Dermis blood vessel endothelial cell (primary cell): ENCODE results near the gene GGA1. TPM values are rescaled to one million over a fixed set of nuclear protein-coding genes. Genes with fewer than 3 reads are reported as not detected.

Experiments
- DNase-seq: peaks from one replicate; pipeline ENCODE4 v3.0.0; 2010
- total RNA-seq: library from RNA; depleted of rRNA; stranded (reverse); fragments of >200 nt; gene quantifications from 2 replicates; pipeline ENCODE4 v1.2.3, GENCODE V29; 2014

Gene GGA1
- total RNA-seq, 1 donor from 2014 or later: 55.3 TPM

DNA sequence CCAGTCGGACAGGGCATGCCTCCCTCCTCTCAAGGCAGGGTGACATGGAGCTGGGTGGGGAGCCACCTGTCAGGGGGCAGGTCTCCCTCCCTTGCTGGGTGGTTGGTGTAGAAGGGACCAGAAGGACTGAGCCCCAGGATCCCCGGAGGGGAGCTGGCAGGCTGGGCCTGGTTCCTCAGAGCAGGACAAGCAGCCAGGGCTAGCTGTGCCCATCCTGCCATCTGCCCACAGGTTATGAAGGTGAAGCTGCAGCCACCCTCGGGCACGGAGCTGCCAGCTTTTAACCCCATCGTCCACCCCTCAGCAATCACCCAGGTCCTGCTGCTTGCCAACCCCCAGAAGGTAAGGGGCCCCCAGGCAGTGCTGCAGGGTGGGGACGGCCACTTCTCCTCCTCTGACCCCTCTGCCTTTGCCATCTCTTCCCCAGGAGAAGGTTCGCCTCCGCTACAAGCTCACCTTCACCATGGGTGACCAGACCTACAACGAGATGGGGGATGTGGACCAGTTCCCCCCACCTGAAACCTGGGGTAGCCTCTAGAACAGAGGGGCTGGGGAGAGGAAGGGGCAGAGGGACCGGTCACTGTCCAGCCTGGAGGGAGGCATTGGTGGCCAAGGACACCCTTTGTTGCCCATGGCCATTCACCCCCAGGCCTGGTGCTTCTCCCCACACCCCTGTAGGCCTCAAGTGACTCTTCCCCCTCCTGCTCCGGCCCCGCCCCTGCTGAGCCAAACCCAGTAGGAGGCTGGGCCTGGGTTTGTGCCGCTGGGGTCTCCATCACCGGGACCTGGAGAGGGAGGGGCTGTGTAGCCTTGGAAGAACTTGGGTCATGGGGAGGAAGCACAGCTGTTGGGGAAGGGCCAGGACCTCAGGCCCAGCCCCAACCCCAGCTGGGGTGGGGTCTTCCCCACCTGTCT lies 23.8 kb downstream of the GGA1 start:
- no peak for DNase-seq

DNA sequence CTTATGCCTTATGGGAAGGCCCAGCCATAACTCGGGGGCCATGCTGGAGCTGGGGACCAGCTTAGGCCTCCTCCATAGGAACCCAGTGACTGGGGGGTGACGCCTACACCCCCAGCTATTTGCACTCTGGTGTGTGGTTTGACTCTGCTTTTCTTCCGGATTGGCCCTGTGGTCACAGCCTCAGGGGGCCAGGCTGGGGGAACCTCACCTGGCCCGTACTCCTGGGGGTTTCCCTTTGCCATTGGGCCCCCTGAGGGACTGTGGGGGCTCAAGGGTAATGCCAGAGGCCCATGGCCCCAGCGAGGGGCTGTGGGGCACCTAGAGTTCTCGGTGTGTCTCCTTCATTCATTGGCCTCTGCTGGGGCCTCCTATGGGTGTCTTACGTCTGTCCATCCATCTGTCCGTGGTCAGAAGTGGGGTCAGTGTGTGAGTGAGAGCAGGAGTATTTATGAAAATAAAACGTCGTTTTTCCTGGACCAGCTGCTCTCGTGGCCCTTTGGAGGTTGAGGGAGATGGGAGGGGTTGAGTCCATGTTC lies 24.5 kb downstream of the GGA1 start:
- no peak for DNase-seq

DNA sequence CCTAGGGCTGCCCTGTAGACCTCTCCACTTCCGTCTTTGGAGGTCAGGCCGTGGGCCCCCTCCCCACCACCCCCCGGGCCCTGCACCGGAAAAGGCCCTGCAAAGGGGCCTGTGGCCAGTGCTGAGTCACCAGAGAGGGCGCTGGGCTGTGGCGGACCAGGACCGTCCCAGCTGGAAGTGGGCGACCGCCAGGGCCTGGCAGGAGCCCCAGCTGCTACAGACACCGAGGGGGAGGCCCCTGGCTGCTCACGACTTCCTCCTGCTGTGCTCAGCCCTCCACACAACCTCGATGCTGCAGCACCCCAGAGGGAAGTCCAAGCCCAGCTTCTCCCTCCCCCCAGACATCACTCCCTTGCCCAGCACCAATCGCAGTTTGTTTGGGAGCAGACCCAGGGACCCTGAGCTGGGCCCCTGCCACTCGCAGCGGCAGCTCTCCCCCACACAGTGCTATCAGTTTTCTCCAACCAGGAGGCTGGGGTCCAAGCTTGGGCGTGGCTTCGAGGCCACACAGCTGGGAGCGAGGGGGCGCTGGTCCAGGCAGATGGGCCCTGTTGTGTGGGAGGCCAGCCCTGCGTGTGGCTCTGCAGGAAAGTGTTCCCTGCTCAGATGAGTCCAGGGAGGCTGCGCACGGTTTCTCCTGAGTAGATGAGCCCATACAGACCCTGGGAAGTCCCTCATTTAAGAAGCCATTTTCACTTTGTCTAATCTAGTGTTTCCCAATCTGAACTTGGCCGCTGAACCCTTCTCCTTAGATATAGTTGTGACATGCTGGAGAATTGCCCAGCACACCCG lies 25.2 kb downstream of the GGA1 start:
- peak; percentile 62 for DNase-seq

DNA sequence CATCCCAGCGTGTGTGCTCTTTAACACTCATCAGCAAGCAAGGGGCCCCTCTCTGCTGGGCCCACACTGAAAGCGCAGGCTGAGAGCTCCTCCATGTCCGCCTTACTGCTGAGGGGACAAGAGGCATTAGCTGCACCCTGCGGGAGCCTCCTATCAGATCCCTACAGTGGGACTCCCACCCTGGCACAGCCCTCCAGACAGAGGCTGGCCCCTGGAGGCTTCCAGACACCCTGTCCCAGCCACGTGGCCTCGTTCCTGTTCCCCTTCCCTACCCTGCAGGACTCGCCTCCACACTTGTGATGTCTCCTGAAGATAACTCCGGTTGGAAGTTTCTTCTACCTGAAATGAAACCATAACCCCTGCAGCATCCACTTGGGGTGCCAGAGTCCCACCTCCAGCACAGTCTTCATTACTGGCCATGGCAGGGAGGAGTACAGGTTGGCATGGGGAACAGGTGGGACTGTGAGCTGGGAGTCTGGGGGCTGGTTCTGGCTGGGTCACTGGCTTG lies 25.8 kb downstream of the GGA1 start:
- DNase-seq: no peak

DNA sequence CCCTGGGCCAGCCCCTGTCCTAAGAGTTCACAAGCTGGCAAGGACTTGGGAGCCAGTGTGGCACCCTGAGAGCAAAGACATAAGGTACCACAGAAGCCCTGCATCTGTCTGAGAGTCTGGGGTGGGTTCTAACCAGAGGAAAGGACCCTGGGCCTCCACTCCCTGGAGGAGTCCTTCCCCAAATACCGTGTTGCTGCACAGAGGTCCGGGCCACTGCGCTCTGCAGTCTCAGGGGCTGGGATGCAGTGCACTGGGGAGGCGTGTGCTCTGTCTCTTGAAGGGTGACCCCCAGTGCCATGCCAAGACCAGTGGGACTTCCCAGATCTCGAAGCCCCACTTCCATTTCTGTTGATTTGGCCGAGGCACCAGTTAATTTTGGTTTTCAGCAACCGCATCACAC lies 26.5 kb downstream of the GGA1 start:
- DNase-seq: no peak

DNA sequence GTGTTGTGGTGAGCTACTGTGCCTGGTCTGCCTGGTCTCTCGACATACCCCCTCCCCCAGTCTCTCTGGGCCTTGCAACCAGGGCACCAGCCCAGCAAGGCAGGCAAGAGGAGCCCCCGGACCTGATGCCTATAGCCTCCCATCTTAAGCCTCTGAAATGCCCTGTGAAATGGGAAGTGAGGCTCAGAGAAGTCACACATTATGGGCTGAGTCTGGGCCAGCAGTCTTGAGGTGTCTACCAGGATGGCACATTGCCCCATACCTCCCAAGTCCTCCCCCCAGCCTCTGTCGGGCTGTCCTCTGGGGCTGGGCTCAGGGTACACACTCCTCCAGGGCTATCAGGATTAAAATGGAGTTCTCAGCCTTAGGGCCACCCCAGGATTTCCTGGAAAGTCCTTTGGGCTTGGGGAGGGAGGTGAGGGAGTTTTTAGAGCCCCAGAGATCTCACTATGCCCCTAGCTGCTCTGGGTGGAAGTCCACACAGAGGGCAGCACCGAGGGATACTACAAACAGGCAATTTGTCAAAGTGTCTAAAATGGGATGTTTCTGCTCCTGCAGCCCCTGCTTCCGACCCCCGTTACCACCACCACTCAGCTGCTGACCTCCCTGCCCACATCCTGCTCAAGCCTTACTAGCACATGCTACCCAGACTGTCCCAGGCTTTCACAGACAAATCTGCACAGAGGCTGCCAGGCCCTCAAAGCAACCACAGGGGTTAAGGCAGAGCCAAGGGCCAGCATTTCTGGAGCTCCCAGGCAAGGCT lies 27.7 kb downstream of the GGA1 start:
- DNase-seq: no peak

DNA sequence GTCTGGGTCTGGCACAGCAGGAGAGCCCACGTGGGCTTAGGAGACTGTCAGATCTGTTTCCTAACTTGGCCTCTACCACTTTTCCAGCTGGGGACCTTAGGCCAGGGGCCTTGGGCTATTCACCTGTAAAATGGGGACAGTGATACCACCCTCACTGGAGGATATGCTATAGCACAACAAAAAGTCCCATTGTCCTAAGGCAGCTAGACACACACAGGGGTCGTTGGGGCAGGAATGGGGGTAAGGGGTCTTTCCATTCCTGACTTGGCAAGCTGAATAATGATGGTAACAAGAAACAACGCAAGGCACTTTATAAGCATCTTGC lies 28.3 kb downstream of the GGA1 start:
- DNase-seq: no peak

DNA sequence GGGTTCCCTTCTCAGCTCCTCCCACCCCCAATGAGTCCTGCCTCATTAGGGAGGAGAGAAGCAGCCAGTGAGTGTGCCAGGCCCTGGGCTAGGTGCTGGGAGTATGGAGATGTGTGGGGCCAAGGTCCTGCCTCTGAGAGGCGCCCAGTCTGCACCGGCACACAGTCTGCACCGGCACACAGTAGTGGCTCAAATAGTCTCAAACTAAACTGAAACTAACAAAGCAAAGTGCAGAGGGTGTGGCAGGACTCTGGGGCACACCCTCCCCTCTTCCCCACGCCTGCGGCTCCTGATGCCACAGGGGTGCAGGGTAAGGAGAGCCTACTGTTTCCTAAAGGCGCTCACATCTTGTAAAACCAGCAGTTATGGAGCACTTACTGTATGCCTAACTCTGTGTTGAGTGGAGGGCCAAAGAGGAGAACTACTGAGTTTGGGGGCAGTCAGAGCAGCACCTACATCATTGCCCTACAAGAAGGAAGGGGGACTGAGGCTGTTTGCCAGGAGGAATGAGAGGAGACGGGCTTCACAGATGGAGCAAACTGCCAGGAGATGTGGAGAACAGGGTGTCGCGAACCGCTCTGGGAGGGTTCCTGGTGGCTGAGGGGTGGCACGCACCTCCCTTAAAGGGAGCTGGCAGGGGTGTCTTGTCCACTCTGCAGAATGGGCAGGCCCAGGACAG lies 29.9 kb downstream of the GGA1 start:
- DNase-seq: no peak

DNA sequence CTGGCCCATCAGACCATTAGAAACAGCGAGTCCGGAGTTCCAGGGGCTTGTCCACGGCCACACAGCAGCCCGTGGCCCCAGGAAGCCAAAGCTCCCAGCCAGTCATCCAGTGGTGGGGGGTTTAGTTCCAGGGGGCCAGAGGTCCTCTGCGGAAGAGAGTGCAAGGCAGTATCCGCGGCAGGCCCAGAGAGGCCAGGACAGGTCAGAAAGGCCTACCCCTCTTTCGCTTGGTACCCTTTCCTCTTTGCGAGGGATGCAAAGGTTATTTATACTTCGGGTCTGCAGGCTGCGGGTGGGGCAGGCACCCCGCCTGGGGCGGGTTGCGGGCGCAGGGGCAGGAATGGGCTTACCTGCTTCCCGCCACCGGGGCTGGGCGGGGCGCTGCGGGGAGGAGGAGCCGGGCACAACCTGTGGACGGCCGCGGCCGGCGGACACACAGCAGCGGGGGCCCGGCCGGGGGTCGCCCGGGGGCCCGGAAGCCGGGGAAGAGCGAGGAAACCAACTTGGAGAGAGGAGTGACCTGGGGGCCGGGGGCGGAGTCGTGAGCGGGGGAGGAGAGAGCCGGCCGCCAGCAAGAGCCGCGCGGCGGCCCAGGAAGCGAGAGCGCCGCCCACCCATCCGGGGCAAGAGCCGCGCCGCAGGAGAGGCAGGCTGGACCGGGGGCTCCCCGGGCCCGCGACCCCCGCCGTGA lies 30.6 kb downstream of the GGA1 start, which contains the start of gene SH3BP1:
Gene SH3BP1, plus strand, starts transcription at position 600 of the 691 bp plus-strand sequence. CDS start 119 bp downstream, outside the sequence.
- no peak for DNase-seq

DNA sequence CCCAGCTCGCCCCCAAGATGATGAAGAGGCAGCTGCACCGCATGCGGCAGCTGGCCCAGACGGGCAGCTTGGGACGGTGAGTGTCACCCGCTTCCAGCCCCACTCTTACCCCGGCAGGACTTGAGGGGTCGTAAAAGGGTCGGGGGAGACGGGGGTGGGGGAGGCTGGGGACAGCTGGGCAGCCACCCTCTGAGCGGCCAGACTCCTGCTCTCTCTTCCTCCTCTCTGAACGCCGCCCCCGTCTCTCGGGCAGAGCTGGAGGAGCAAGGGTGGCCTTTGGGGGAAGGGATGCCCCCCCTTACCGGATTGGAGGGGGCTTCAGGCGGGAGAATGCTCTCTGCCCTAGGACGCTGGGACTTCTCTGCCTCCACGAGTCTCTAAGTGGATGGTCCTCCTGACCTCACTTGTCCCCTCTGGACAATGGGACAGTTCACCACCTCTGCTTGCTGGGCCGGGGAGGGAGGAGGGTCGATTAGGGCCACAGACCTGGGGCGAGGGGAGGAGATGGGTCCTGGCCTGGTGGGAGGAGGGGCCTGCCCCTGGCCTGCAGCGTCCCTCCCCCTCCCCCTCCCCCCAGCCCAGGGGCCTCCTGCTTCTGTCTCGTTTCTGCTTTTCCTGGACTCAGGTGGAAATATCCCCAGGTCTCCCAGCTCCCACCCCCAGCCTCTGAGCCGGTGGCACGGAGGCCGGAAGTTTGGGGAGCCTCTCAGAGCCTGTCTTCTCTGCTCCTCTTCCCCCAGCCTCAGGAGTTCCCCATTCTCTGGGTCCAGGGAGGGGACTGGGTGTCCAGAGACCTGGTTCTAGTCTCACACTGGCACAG lies 31.3 kb downstream of the GGA1 start:
- no peak for DNase-seq

DNA sequence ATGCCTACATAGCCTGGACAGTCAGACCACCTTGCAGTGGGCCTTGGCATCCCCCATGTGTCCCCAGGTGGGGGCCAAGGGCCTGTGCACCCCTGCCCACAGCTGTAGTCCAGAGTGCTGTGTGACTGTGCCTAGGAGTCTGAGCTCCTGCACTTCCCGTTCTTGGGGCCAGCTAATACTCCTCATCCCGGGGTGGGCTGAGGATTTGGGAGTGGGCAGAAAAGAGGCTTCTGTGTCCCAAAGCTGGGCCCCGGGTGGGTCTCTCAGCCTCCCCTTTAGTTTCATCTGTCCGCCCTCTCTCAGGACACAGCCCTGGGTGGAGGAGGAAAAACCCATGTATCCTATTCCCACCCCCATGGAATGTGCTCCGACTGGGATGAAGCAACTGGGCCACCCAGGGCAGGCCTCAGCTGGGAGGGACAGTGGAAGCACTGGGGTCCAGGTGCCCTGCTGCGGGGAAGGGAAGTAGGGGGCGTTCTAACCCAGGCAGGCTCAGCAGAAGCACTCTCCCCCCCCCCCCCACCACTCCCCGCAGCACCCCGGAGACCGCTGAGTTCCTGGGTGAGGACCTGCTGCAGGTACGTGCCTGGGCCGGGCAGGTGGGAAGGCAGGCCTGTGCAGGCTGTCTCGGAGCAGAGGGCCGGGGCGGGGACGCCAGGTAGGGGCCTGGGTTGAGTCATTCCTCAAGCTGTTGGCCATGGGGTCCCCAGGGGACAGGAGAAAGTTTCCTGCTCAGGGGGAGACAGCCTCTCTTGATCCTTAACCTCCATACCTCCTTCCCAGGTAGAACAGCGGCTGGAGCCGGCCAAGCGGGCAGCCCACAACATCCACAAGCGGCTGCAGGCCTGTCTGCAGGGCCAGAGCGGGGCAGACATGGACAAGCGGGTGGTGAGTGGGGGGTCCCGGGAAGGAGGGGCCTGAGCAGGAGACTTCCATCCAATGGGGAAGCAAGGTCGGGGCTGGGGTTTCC lies 32.2 kb downstream of the GGA1 start:
- DNase-seq: no peak

DNA sequence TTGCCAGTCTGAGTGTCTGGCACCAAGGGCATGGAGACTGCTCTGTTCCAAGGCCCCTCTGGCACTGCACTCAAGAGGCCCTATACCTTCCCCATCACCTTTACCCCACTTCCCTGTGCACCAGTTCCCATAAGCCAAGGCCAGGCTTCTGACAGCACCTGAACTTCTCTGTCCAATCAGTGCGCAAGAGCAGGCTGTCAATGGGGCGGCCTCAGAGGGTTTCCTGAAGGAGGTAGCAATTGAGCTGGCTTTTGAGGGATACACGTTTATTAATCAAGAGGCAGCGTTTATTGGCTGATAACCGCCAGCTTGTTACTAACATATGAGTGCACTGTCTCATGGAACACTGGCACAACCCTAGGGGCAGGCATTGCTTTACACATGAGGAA lies 32.9 kb downstream of the GGA1 start:
- no peak for DNase-seq

DNA sequence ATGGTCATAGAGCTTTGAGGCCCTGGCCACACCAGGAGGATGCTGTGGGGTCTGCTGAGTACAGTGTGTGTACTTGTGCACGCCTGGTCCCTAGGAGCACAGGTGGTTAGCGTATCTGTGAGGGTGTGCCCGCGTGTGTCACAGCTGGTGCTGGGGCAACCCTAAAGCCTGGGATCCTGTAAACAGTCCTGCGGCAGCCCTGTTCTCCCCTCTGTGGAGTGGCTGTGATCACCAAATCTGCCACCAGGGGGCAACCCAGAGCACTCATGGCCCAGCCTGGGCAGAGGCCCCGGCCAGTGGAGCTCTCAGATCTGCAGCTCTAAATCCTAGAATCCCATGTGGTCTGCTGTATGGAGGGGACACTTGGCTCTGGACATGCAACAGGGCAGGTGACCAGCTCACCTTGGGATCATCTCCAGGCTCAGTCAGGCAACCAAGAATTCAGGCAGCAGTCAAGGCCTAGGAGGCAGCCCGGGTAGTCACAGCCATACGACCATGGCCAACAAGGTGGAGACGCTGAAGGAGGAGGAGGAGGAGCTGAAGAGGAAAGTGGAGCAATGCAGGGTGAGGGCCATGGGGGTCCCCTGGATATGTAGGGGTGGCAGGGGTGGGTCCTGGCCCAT lies 34.7 kb downstream of the GGA1 start:
- DNase-seq: peak; percentile 82

DNA sequence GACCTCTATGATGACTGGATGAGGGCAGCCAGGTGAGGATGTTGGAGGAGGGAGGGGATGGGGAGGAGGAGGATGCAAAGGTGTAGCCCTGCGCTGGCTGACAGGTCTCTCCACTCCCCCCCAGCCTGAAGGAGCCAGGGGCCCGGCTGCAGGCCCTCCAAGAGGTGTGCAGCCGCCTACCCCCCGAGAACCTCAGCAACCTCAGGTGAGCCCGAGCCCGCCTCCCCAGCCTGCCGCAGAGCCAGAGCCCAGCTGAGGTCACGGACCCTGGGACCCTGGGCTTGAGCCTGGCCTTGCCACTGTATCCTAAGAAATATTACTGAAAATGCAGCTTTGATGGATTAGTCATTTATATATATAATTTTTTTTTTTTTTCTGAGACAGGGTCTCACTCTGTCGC lies 38.7 kb downstream of the GGA1 start:
- DNase-seq: no peak

DNA sequence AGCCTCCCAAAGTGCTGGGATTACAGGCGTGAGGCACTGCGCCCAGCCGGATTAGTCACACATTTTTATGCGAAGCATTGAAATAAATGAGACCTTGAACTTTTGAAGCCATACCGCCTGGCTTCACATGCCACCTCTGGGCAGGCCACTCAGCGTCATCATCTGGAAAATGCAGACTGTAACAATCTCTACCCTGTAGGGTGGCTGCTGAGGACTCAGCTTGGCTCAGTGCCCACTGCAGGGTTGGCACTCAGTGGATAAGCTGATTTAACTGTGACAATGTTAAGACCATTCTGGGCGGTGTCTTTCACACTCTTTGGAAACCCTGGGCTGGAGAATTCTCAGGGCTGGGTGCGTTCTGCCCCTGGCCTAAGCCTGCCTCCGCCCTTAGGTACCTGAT lies 39.3 kb downstream of the GGA1 start:
- no peak for DNase-seq

DNA sequence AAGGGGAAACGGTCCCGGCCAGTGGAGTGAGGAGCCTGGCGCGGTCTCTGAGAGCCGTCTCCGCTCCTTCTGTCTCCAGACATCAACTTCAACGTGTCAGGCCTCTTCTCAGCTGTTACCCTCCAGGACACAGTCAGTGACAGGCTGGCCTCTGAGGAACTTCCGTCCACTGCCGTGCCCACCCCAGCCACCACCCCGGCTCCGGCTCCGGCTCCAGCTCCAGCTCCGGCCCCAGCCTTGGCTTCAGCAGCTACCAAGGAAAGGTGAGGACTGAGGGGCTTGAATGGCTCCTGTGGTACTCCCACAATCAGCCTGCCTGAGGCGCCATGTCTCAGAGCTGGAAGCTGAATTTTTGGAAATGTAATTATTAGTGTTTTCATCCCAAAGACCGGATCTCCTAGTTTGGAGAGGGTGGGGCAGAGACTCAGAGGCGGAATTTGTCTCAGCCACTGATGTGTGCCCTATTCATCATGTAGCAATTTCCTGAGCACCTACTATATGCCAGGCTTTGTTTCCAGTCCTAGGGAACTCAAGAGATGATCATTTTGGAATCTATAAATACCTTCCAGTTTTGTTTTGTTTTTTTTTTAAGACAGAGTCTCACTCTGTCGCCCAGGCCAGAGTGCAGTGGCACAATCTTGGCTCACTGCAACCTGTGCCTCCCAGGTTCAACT lies 42.0 kb downstream of the GGA1 start:
- DNase-seq: no peak

DNA sequence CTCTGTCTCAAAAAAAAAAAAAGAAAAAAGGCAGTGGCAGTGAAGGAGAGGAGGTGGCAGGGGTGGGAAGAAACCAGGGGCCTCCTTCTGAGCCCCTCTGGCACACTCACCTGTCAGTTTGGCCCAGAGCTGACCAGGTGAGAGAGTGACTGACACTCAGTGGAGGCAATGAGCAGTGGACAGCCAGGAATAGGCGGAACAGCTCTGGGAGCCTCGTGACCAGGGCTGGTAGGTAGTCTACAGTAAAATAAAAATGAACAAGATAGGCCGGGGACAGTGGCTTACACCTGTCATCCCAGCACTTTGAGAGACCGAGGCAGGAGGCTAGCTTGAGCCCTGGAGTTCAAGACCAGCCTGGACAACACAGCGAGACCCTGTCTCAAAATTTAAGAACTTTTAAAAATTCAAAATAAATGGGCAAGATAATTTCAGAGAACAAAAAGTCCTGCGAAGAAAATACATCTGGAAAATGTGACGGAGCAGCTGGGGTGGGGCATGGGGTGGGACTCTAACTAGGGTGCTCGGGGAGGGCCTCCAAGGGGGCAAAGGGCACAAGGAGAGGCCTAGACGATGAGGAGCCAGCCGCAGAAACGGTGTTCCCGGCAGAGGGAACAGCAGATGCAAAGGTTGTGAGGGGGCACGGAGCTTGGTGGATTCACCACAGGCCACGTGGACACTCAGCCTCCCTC lies 46.1 kb downstream of the GGA1 start:
- DNase-seq: no peak

DNA sequence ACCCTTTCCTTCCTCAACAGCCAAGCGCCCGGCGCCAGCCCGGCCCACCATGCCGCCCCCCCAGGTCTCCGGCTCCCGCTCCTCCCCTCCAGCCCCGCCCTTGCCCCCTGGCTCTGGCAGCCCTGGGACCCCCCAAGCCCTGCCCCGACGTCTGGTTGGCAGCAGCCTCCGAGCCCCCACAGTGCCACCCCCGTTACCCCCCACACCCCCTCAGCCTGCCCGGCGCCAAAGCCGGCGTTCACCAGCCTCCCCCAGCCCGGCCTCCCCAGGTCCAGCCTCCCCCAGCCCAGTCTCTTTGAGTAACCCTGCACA lies 46.6 kb downstream of the GGA1 start:
- DNase-seq: no peak
